HG03432 (cell line): Measurements from ENCODE around the gene MOSMO.
"Not testable (repeated sequence)": the region's sequence is repeated elsewhere in the genome, so short reads cannot be mapped to it uniquely, and the experiment has no call there.

Experiments used
- ATAC-seq: cut with Tn5 transposase; IDR thresholded peaks from one replicate; pipeline ENCODE4 v1.9.1; 2021; ENCODE audit warnings: mild to moderate bottlenecking, moderate library complexity; ENCODE audit not compliant: unreplicated experiment

The MOSMO gene

GRCh38 chr16:22091721-22092120 lies 83.8 kb downstream of the MOSMO start:
- no peak for ATAC-seq

GRCh38 chr16:22092143-22092933 lies 84.4 kb downstream of the MOSMO start, which contains the start of gene VWA3A:
Gene VWA3A (plus strand): TSS chr16:22092541. CDS start chr16:22092638, 97 bp downstream.
- no peak for ATAC-seq

GRCh38 chr16:22093331-22093730 lies 85.4 kb downstream of the MOSMO start:
- no peak for ATAC-seq

GRCh38 chr16:22093996-22094395 lies 86.1 kb downstream of the MOSMO start:
- no peak for ATAC-seq

- ATAC-seq: no peak
These were observed 90.7 kb downstream of the MOSMO start for GRCh38 chr16:22098405-22099255.

- no peak for ATAC-seq
These were observed 91.5 kb downstream of the MOSMO start for GRCh38 chr16:22099256-22099975.

GRCh38 chr16:22103441-22103840 lies 95.5 kb downstream of the MOSMO start:
- ATAC-seq: no peak

- no peak for ATAC-seq
These were observed 101.5 kb downstream of the MOSMO start for GRCh38 chr16:22109258-22109898.

GRCh38 chr16:22111629-22112028 lies 103.7 kb downstream of the MOSMO start:
- not testable (repeated sequence) for ATAC-seq

- no peak for ATAC-seq
These were observed 108.3 kb downstream of the MOSMO start for GRCh38 chr16:22116095-22116700.

GRCh38 chr16:22117609-22118008 lies 109.7 kb downstream of the MOSMO start:
- no peak for ATAC-seq

GRCh38 chr16:22120440-22120839 lies 112.5 kb downstream of the MOSMO start:
- ATAC-seq: no peak

GRCh38 chr16:22122239-22122638 lies 114.3 kb downstream of the MOSMO start:
- ATAC-seq: no peak

- no peak for ATAC-seq
These were observed 115.2 kb downstream of the MOSMO start for GRCh38 chr16:22123146-22123545.

GRCh38 chr16:22123759-22124490 lies 116.0 kb downstream of the MOSMO start:
- ATAC-seq: no peak

- ATAC-seq: no peak
These were observed 116.8 kb downstream of the MOSMO start for GRCh38 chr16:22124583-22125284.

GRCh38 chr16:22126037-22126558 lies 118.2 kb downstream of the MOSMO start:
- no peak for ATAC-seq

- not testable (repeated sequence) for ATAC-seq
These were observed 120.6 kb downstream of the MOSMO start for GRCh38 chr16:22128537-22128936.

- ATAC-seq: no peak
These were observed 122.6 kb downstream of the MOSMO start for GRCh38 chr16:22130528-22130927.
